ENCODE measurements around the gene AIP. TPM values are rescaled to one million over a fixed set of nuclear protein-coding genes. Genes with fewer than 3 reads are reported as not detected.

AIP gene
- total RNA-seq, 1 experiment from 2014 or later = 35.6 TPM

- H2BK12ac ChIP-seq (ENCODE audit: insufficient read length, low read depth, low read length) = no peak overlapping the region
- TF ChIP-seq CTCF (conservative IDR thresholded peaks at IDR 0.05) = no peak
- Mint-ChIP-seq H3K27me3 (ENCODE audit: low read depth) (no peaks in the 10 kb centered on the region), H3K27ac (no peak overlapping the region; a peak in 1 of 7 replicates), H3K4me1 (peaks cover under 1% of the 10 kb centered on the region in 2 experiments; a peak in 2 of 4 replicates), H3K9me3 (no peaks in the 10 kb centered on the region), H3K36me3 (ENCODE audit: insufficient read depth in 1 of 3, low read depth in 3 of 3) (peaks cover 4 to 36% (median 20%) of the 10 kb centered on the region in 3 experiments; a peak in 6 of 7 replicates), H3K4me3 (no peak overlapping the region)
- no peak overlapping the region for H2AK5ac ChIP-seq (ENCODE audit: insufficient read length, low read length)
- no peak overlapping the region for H2BK5ac ChIP-seq (ENCODE audit: insufficient read length, low read length)
- no peak overlapping the region for H3K23ac ChIP-seq (ENCODE audit: insufficient read length, low read depth, low read length)
- no peak overlapping the region for H2BK20ac ChIP-seq (ENCODE audit: low read depth, low read length, poor library complexity, severe bottlenecking)
- H2BK15ac ChIP-seq (ENCODE audit: low read depth, low read length) = no peak overlapping the region
- no peaks in the 10 kb centered on the region for H3K79me2 ChIP-seq (ENCODE audit: insufficient read depth, low read length)
- H2AFZ ChIP-seq (ENCODE audit: low read length) = no peak overlapping the region
- no peaks in the 10 kb centered on the region for H4K20me1 ChIP-seq (ENCODE audit: control insufficient read depth, insufficient read depth, insufficient read length)
- no peak overlapping the region for H3K27ac ChIP-seq (ENCODE audit: insufficient read length, low read depth, low read length)
- H4K5ac ChIP-seq (ENCODE audit: insufficient read length, low read depth, low read length) = no peak overlapping the region
- H3K4me2 ChIP-seq (ENCODE audit: insufficient read depth, insufficient read length, low read length) = no peak overlapping the region
- no peak overlapping the region for H3T11ph ChIP-seq (ENCODE audit: low read length)
- no peaks in the 10 kb centered on the region for H3K4me1 ChIP-seq (ENCODE audit: insufficient read depth, low read length)
- no peak overlapping the region for H3K56ac ChIP-seq (ENCODE audit: insufficient read length, low read depth, low read length)
- no peak overlapping the region for H3K9ac ChIP-seq (ENCODE audit: extremely low read depth, insufficient read length, low read length)
- H3K9me3 ChIP-seq (ENCODE audit: control insufficient read depth, low read depth, low read length) = no peaks in the 10 kb centered on the region
- no peak overlapping the region for H3K4ac ChIP-seq (ENCODE audit: low read depth, low read length)
- no peaks in the 10 kb centered on the region for H3K79me1 ChIP-seq (ENCODE audit: insufficient read depth, low read depth, low read length, poor library complexity, severe bottlenecking)
- no peak overlapping the region for H2BK120ac ChIP-seq (ENCODE audit: low read depth, low read length, poor library complexity, severe bottlenecking)
- H3K27me3 ChIP-seq (ENCODE audit: insufficient read depth, low read length) = no peaks in the 10 kb centered on the region
- DNase-seq = no peak
- WGBS (ENCODE audit: extremely low coverage, insufficient read length, low lambda C conversion rate) = no CpG with 5 or more reads among the region's 24 CpGs
- H3K14ac ChIP-seq (ENCODE audit: insufficient read depth, low read length) = no peak overlapping the region
- H3K23me2 ChIP-seq (ENCODE audit: insufficient read length, low read depth, low read length, poor library complexity, severe bottlenecking) = no peaks in the 10 kb centered on the region
- H4K91ac ChIP-seq (ENCODE audit: insufficient read length, low read depth, low read length) = no peak overlapping the region
- no peak overlapping the region for H4K8ac ChIP-seq (replicated peaks; ENCODE audit: insufficient read length, low read depth, low read length)
- H3K18ac ChIP-seq (ENCODE audit: insufficient read length, low read depth, low read length) = no peak overlapping the region
Measured at GRCh38 chr11:67491276-67492068, 8.6 kb downstream of the AIP start.

Measured in H9 (cell line).